Type B pancreatic cell (in vitro differentiated cells): ENCODE results near the gene NUP160. TPM values are rescaled to one million over a fixed set of nuclear protein-coding genes. Genes with fewer than 3 reads are reported as not detected.
"Not testable (repeated sequence)": the region's sequence is repeated elsewhere in the genome, so short reads cannot be mapped to it uniquely, and the experiment has no call there.

Source experiments
- DNase-seq: peaks from one replicate; pipeline ENCODE4 v3.0.0; 2021; ENCODE audit warnings: mixed read lengths; ENCODE audit not compliant: unreplicated experiment; ENCODE audit errors: extremely low spot score
- H3K27ac Mint-ChIP-seq: 2 replicates; pipeline ENCODE4 v1.8.0; 2021; ENCODE audit warnings: mild to moderate bottlenecking, mixed read lengths
- H3K27me3 Mint-ChIP-seq: 2 replicates; pipeline ENCODE4 v1.8.0; 2021; ENCODE audit warnings: mixed read lengths
- H3K36me3 Mint-ChIP-seq: 2 replicates; pipeline ENCODE4 v1.8.0; 2021; ENCODE audit warnings: mixed read lengths
- H3K4me1 Mint-ChIP-seq: one replicate; pipeline ENCODE4 v1.8.0; 2021; ENCODE audit warnings: mixed read lengths; ENCODE audit not compliant: unreplicated experiment
- H3K4me3 Mint-ChIP-seq: 2 replicates; pipeline ENCODE4 v1.8.0; 2021; ENCODE audit warnings: mild to moderate bottlenecking, mixed read lengths
- H3K9me3 Mint-ChIP-seq: 2 replicates; pipeline ENCODE4 v1.8.0; 2021; ENCODE audit warnings: mixed read lengths
- CTCF ChIP-seq: fragments of 200-600 bp; sonication (generic); conservative IDR thresholded peaks from 2 replicates; pipeline ENCODE4 v1.5.0; 2021; ENCODE audit warnings: antibody characterized with exemption, mild to moderate bottlenecking
- total RNA-seq: library from RNA; stranded (reverse); gene quantifications from 2 replicates; pipeline ENCODE4 v1.2.1, GENCODE V29; 2021; ENCODE audit warnings: low replicate concordance

Gene NUP160
- total RNA-seq, 1 donor from 2014 or later = 69.9 TPM

DNA sequence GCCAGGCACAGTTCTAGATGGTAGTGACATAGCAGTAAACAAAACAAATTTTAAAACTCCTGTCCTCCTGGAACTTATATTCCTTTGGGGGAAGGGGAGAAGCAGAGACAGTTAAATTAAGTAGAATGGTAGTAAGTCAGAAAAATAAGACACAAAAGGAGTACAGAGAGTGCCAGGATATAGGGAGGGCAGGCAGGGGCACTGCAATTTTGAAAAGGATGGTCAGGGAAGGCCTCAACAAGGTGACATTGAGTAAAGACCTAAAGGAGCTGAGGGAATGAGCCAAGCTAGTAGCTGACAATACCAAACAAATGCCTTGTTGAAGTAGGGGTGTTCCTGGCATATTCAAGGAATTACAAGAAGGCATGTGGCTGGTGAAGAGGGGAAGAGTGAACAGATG, 10.2 kb downstream of the NUP160 start:
- Mint-ChIP-seq H3K27me3 (no peaks in the 10 kb centered on the region), H3K9me3 (no peaks in the 10 kb centered on the region), H3K4me1 (no peaks in the 10 kb centered on the region), H3K4me3 (no peak overlapping the region), H3K27ac (no peak overlapping the region), H3K36me3 (peaks cover 29% of the 10 kb centered on the region)
- no peak for TF ChIP-seq CTCF
- no peak for DNase-seq

GRCh38 chr11:47837292-47837691, 10.9 kb downstream of the NUP160 start:
- Mint-ChIP-seq H3K4me3 (no peak overlapping the region), H3K9me3 (no peaks in the 10 kb centered on the region), H3K27me3 (no peaks in the 10 kb centered on the region), H3K27ac (no peak overlapping the region), H3K36me3 (peaks cover 35% of the 10 kb centered on the region), H3K4me1 (no peaks in the 10 kb centered on the region)
- DNase-seq = no peak
- no peak for TF ChIP-seq CTCF

DNA sequence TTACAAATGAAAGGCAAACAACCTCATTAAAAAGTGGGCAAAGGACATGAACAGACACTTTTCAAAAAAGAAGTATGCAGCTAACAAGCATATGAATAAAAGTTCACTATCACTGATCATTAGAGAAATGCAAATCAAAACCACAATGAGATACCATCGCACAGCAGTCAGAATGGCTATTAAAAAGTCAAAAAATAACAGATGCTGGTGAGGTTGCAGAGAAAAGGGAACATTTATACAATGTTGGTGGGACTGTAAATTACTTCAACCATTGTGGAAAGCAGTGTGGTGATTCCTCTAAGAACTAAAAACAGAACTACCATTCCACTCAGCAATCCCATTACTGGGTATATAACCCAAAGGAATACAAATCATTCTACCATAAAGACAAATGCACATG, 18.1 kb downstream of the NUP160 start:
- not testable (repeated sequence) for H3K27ac Mint-ChIP-seq, H3K4me3 Mint-ChIP-seq, H3K27me3 Mint-ChIP-seq, DNase-seq, H3K9me3 Mint-ChIP-seq, H3K4me1 Mint-ChIP-seq
- H3K36me3 Mint-ChIP-seq = peaks cover 52% of the 10 kb centered on the region

GRCh38 chr11:47828284-47828683, 19.9 kb downstream of the NUP160 start:
- Mint-ChIP-seq H3K27me3 (no peaks in the 10 kb centered on the region), H3K4me3 (no peak overlapping the region)
- no peak for TF ChIP-seq CTCF

DNA sequence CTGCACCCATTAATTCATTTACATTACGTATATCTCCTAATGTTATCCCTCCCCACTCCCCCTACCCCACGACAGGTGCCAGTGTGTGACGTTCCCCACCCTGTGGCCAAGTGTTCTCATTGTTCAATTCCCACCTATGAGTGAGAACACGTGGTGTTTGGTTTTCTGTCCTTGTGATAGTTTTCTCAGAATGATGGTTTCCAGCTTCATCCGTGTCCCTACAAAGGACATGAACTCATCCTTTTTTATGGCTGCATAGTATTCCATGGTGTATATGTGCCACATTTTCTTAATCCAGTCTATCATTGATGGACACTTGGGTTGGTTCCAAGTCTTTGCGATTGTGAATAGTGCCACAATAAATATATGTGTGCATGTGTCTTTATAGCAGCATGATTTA, 25.5 kb downstream of the NUP160 start:
- not testable (repeated sequence) for H3K27me3 Mint-ChIP-seq, H3K4me3 Mint-ChIP-seq, H3K27ac Mint-ChIP-seq, H3K9me3 Mint-ChIP-seq, H3K4me1 Mint-ChIP-seq, DNase-seq
- peaks cover 40% of the 10 kb centered on the region for H3K36me3 Mint-ChIP-seq

More at GRCh38 chr11:47828284-47828683, 19.9 kb downstream of the NUP160 start:
- DNase-seq = no peak
- Mint-ChIP-seq H3K36me3 (peaks cover 48% of the 10 kb centered on the region), H3K4me1 (no peaks in the 10 kb centered on the region), H3K9me3 (no peaks in the 10 kb centered on the region), H3K27ac (no peak overlapping the region)

GRCh38 chr11:47819743-47820142, 28.4 kb downstream of the NUP160 start:
- H3K4me3 Mint-ChIP-seq = no peak overlapping the region
- peaks cover 40% of the 10 kb centered on the region for H3K36me3 Mint-ChIP-seq
- H3K27ac Mint-ChIP-seq = no peak overlapping the region
- TF ChIP-seq CTCF = no peak
- H3K4me1 Mint-ChIP-seq = no peaks in the 10 kb centered on the region
- H3K27me3 Mint-ChIP-seq = no peaks in the 10 kb centered on the region
- no peak for DNase-seq
- H3K9me3 Mint-ChIP-seq = no peaks in the 10 kb centered on the region

DNA sequence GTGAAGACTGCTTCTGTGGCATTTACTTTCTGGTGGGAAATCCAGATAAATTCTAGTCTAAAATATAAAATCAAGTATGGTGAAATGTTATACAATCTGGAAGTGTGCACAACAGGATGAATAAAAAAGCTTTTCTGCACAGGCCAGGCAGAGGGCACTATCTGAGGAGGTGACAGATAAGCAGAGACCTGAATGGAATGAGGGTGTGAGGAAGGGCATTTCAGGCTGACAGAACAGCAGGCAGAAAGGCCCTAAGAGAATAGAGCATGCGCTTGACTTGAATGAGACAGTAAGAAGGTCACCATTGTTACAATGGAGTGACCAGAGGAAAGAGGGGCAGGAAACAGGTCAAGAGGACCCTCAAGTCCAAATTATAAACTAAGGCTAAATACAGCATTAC, 47.4 kb downstream of the NUP160 start:
- no peak for TF ChIP-seq CTCF
- Mint-ChIP-seq H3K4me1 (no peaks in the 10 kb centered on the region), H3K4me3 (no peak overlapping the region), H3K36me3 (peaks cover 24% of the 10 kb centered on the region), H3K27me3 (no peaks in the 10 kb centered on the region), H3K27ac (no peak overlapping the region), H3K9me3 (no peaks in the 10 kb centered on the region)
- DNase-seq = no peak
